ENCODE results near the gene GLIPR1L2. TPM values are rescaled to one million over a fixed set of nuclear protein-coding genes. Genes with fewer than 3 reads are reported as not detected.

Gene GLIPR1L2
- total and polyA plus RNA-seq, 2 experiments from 2014 or later, result 0.08 TPM; not detected in 1

DNA sequence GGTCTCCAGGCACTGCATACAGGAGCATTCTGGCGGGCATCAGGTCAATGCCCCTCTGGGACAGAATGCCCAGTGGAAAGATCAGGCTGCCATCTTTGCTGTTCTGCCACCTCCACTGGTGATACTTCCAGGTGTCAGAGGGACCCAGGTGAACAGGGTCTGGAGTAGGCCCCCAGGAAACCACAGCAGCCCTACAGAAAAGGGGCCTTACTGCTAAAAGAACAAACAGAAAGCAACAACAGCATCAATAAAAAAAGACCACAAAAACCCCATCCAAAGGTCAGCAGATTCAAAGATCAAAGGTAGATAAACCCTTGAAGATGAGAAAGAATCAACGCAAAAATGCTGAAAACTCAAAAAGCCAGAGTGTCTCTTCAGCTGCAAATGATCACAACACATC, 40.5 kb upstream of the GLIPR1L2 start (continued):
- TF ChIP-seq REST (IDR thresholded peaks at IDR 0.05; ENCODE audit: unreplicated experiment) (no peak), POLR2AphosphoS5 (IDR thresholded peaks at IDR 0.05; ENCODE audit: low read depth) (no peak)

DNA sequence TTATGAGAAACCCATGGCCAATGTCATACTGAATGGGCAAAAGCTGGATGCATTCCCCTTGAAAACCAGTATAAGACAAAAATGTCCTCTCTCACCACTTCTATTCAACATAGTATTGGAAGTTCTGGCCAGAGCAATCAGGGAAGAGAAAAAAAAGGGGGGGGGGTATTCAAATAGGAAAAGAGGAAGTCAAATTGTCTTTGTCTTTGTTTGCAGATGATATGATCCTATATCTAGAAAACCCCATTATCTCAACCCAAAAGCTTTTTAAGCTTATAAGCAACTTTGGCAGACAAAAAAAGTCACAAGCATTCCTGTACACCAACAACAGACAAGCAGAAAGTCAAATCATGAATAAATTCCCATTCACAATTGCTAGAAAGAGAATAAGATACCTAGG, 36.9 kb upstream of the GLIPR1L2 start:
- H3K36me3 Mint-ChIP-seq (ENCODE audit: low read depth), result peaks cover 18% of the 10 kb centered on the region
- Histone ChIP-seq H3K27ac (ENCODE audit: low read depth) (no peak overlapping the region), H4K20me1 (replicated peaks; ENCODE audit: insufficient read depth) (no peaks in the 10 kb centered on the region)
- TF ChIP-seq NANOG (IDR thresholded peaks at IDR 0.05; ENCODE audit: borderline replicate concordance) (no peak), POLR2AphosphoS5 (IDR thresholded peaks at IDR 0.05; ENCODE audit: low read depth) (no peak), EZH2 (IDR thresholded peaks at IDR 0.05; ENCODE audit: low read depth, unreplicated experiment) (no peak), ETS1 (IDR thresholded peaks at IDR 0.05) (no peak), ZNF114 (CRISPR knock-in tag; IDR thresholded peaks at IDR 0.05) (no peak), JUNB (IDR thresholded peaks at IDR 0.05; ENCODE audit: unreplicated experiment) (no peak), ZNF331 (CRISPR knock-in tag; IDR thresholded peaks at IDR 0.05; ENCODE audit: low read depth) (no peak)
- TF ChIP-seq, protein P1, sequence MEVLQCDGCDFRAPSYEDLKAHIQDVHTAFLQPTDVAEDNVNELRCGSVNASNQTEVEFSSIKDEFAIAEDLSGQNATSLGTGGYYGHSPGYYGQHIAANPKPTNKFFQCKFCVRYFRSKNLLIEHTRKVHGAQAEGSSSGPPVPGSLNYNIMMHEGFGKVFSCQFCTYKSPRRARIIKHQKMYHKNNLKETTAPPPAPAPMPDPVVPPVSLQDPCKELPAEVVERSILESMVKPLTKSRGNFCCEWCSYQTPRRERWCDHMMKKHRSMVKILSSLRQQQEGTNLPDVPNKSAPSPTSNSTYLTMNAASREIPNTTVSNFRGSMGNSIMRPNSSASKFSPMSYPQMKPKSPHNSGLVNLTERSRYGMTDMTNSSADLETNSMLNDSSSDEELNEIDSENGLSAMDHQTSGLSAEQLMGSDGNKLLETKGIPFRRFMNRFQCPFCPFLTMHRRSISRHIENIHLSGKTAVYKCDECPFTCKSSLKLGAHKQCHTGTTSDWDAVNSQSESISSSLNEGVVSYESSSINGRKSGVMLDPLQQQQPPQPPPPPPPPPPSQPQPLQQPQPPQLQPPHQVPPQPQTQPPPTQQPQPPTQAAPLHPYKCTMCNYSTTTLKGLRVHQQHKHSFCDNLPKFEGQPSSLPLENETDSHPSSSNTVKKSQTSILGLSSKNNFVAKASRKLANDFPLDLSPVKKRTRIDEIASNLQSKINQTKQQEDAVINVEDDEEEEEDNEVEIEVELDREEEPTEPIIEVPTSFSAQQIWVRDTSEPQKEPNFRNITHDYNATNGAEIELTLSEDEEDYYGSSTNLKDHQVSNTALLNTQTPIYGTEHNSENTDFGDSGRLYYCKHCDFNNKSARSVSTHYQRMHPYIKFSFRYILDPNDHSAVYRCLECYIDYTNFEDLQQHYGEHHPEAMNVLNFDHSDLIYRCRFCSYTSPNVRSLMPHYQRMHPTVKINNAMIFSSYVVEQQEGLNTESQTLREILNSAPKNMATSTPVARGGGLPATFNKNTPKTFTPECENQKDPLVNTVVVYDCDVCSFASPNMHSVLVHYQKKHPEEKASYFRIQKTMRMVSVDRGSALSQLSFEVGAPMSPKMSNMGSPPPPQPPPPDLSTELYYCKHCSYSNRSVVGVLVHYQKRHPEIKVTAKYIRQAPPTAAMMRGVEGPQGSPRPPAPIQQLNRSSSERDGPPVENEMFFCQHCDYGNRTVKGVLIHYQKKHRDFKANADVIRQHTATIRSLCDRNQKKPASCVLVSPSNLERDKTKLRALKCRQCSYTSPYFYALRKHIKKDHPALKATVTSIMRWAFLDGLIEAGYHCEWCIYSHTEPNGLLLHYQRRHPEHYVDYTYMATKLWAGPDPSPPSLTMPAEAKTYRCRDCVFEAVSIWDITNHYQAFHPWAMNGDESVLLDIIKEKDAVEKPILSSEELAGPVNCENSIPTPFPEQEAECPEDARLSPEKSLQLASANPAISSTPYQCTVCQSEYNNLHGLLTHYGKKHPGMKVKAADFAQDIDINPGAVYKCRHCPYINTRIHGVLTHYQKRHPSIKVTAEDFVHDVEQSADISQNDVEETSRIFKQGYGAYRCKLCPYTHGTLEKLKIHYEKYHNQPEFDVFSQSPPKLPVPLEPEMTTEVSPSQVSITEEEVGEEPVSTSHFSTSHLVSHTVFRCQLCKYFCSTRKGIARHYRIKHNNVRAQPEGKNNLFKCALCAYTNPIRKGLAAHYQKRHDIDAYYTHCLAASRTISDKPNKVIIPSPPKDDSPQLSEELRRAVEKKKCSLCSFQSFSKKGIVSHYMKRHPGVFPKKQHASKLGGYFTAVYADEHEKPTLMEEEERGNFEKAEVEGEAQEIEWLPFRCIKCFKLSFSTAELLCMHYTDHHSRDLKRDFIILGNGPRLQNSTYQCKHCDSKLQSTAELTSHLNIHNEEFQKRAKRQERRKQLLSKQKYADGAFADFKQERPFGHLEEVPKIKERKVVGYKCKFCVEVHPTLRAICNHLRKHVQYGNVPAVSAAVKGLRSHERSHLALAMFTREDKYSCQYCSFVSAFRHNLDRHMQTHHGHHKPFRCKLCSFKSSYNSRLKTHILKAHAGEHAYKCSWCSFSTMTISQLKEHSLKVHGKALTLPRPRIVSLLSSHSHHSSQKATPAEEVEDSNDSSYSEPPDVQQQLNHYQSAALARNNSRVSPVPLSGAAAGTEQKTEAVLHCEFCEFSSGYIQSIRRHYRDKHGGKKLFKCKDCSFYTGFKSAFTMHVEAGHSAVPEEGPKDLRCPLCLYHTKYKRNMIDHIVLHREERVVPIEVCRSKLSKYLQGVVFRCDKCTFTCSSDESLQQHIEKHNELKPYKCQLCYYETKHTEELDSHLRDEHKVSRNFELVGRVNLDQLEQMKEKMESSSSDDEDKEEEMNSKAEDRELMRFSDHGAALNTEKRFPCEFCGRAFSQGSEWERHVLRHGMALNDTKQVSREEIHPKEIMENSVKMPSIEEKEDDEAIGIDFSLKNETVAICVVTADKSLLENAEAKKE (CRISPR knock-in tag; IDR thresholded peaks at IDR 0.05), result no peak
- TF ChIP-seq, protein P2, sequence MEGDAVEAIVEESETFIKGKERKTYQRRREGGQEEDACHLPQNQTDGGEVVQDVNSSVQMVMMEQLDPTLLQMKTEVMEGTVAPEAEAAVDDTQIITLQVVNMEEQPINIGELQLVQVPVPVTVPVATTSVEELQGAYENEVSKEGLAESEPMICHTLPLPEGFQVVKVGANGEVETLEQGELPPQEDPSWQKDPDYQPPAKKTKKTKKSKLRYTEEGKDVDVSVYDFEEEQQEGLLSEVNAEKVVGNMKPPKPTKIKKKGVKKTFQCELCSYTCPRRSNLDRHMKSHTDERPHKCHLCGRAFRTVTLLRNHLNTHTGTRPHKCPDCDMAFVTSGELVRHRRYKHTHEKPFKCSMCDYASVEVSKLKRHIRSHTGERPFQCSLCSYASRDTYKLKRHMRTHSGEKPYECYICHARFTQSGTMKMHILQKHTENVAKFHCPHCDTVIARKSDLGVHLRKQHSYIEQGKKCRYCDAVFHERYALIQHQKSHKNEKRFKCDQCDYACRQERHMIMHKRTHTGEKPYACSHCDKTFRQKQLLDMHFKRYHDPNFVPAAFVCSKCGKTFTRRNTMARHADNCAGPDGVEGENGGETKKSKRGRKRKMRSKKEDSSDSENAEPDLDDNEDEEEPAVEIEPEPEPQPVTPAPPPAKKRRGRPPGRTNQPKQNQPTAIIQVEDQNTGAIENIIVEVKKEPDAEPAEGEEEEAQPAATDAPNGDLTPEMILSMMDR (conservative IDR thresholded peaks at IDR 0.05; ENCODE audit: low read depth in 2 of 2), result no peak

More for the DNA sequence above, 36.9 kb upstream of the GLIPR1L2 start:
- Mint-ChIP-seq H3K9me3 (peaks cover 22% of the 10 kb centered on the region), H3K4me3 (no peak overlapping the region), H3K27me3 (ENCODE audit: insufficient read depth, low read depth, poor library complexity) (no peaks in the 10 kb centered on the region), H3K27ac (no peak overlapping the region), H3K4me1 (no peaks in the 10 kb centered on the region)
- Histone ChIP-seq H3K4me2 (no peak overlapping the region), H3K9me2 (ENCODE audit: insufficient read depth) (no peaks in the 10 kb centered on the region; the same call in 1 of the 2 replicates), H3F3A (replicated peaks; ENCODE audit: low read depth) (no peaks in the 10 kb centered on the region), H3K27me3 (ENCODE audit: insufficient read depth) (no peaks in the 10 kb centered on the region), H3K36me3 (ENCODE audit: insufficient read depth) (no peaks in the 10 kb centered on the region; the same call in 1 of the 2 replicates), H3K4me1 (ENCODE audit: insufficient read depth) (no peaks in the 10 kb centered on the region), H2AFZ (no peak overlapping the region), H3K4me3 (no peak overlapping the region), H3K79me2 (replicated peaks; ENCODE audit: insufficient read depth) (no peaks in the 10 kb centered on the region)
- ATAC-seq (no peak), DNase-seq (ENCODE audit: low spot score) (no peak)

Data from GM23338 (cell line).